Panc1 (cell line): Measurements from ENCODE around the gene C1orf167. TPM values are rescaled to one million over a fixed set of nuclear protein-coding genes. Genes with fewer than 3 reads are reported as not detected.

Experiments
- ATAC-seq: fragments of 200-7000 bp; cut with Tn5 transposase; 2 replicates; pipeline ENCODE4 v1.9.1; 2020; ENCODE audit warnings: mild to moderate bottlenecking, moderate library complexity
- BruUV-seq: library from RNA; stranded (reverse); fragments of 400-500 nt; replicated peaks from 2 replicates; lab custom pipeline; 2021; lab: Mats Ljungman, UMichigan
- CTCF ChIA-PET: fragments of 300-600 bp; sonication (Branson Sonifier 250); formaldehyde crosslinking; loops from one replicate; lab custom pipeline; 2022; ENCODE audit warnings: antibody characterized with exemption; lab: Charles Lee
- POLR2A ChIA-PET: fragments of 300-600 bp; sonication (Branson Sonifier 250); formaldehyde crosslinking; loops from one replicate; lab custom pipeline; 2022; ENCODE audit warnings: antibody characterized with exemption; lab: Charles Lee
- DNase-seq: peaks from one replicate; pipeline ENCODE4 v3.0.0-alpha.2; 2010; ENCODE audit warnings: low read depth, low spot score
- H3K27ac ChIP-seq: 2 replicates; pipeline ENCODE4 v1.5.1; 2011; ENCODE audit warnings: mild to moderate bottlenecking, low read length, inconsistent platforms
- H3K27me3 ChIP-seq: fragments of 200-500 bp; sonication (Bioruptor generic); 2 replicates; pipeline ENCODE4 v1.6.0; 2014; ENCODE audit warnings: low read length, inconsistent platforms; ENCODE audit not compliant: control insufficient read depth, insufficient read depth
- H3K36me3 ChIP-seq: fragments of 200-500 bp; sonication (Bioruptor generic); 2 replicates; pipeline ENCODE4 v1.5.1; 2014; ENCODE audit warnings: inconsistent platforms, mild to moderate bottlenecking, low read length, moderate library complexity; ENCODE audit not compliant: control insufficient read depth, insufficient read depth
- H3K4me1 ChIP-seq: 2 replicates; pipeline ENCODE4 v1.5.1; 2011; ENCODE audit warnings: inconsistent platforms, mild to moderate bottlenecking, low read length, moderate library complexity; ENCODE audit not compliant: control insufficient read depth, insufficient read depth
- H3K4me3 ChIP-seq, 2 experiments: 2 replicates each; pipeline ENCODE4 v1.5.1; 2011 to 2012; ENCODE audit warnings: low read depth in 2 of 2, low read length in 2 of 2, mild to moderate bottlenecking in 2 of 2, inconsistent platforms in 1 of 2, moderate library complexity in 1 of 2
- H3K9me3 ChIP-seq: fragments of 200-500 bp; sonication (Bioruptor generic); 2 replicates; pipeline ENCODE4 v1.5.1; 2014; ENCODE audit warnings: low read depth, mild to moderate bottlenecking, inconsistent platforms, low read length, moderate library complexity; ENCODE audit not compliant: control insufficient read depth, insufficient read depth
- CTCF ChIP-seq: fragments of 450-650 bp; IDR thresholded peaks from 2 replicates; pipeline ENCODE4 v1.5.1; 2017; ENCODE audit warnings: mild to moderate bottlenecking
- POLR2AphosphoS5 ChIP-seq: IDR thresholded peaks from 2 replicates; pipeline ENCODE4 v1.6.1; 2012; ENCODE audit warnings: mild to moderate bottlenecking, low read depth, low read length, moderate library complexity
- REST ChIP-seq, 2 experiments: IDR thresholded peaks; 2 replicates each; pipeline ENCODE4 v1.6.1; 2011 to 2012; ENCODE audit warnings: low read depth in 2 of 2, control low read depth in 1 of 2, low read length in 1 of 2, mild to moderate bottlenecking in 1 of 2, moderate library complexity in 1 of 2; ENCODE audit not compliant: insufficient read depth in 1 of 2
- SIN3A ChIP-seq: IDR thresholded peaks from 2 replicates; pipeline ENCODE4 v1.6.1; 2012; ENCODE audit warnings: low read depth, mild to moderate bottlenecking, low read length, moderate library complexity, borderline replicate concordance; ENCODE audit not compliant: insufficient read depth
- TCF7L2 ChIP-seq: IDR thresholded peaks from 2 replicates; pipeline ENCODE4 v1.6.1; 2011; ENCODE audit warnings: mild to moderate bottlenecking, low read depth, low read length, inconsistent platforms
- in situ Hi-C: cut with HindIII; loops from 2 replicates; pipeline ENCODE4 v1.10.0; 2016; ENCODE audit warnings: low sequenced_read_pairs, low pct_unique_long_range_greater_than_20kb
- intact Hi-C: fragments of 100-400 bp; cut with micrococcal nuclease; formaldehyde crosslinking; loops from one replicate; pipeline ENCODE4 v1.10.0; 2022; ENCODE audit not compliant: unreplicated experiment
- total RNA-seq: library from RNA; stranded (reverse); gene quantifications from one replicate; pipeline ENCODE4 v1.2.1, GENCODE V29; 2021; ENCODE audit not compliant: unreplicated experiment

C1orf167 gene
- total RNA-seq, 1 experiment from 2014 or later, result not detected

GRCh38 chr1:11797525-11798216 lies 35.7 kb downstream of the C1orf167 start:
- ChIA-PET POLR2A (no interaction called here), CTCF (interaction anchor here (0.5 kb wide), 1 partner anchor 45 kb away, joined by 3 read pairs; no protein-coding TSS in a partner anchor)
- ATAC-seq, result no peak
- intact Hi-C loops, result no loop called here
- Histone ChIP-seq H3K4me3 (no peak overlapping the region), H3K27me3 (no peaks in the 10 kb centered on the region), H3K27ac (no peak overlapping the region), H3K9me3 (no peaks in the 10 kb centered on the region), H3K4me1 (peaks cover 5% of the 10 kb centered on the region), H3K36me3 (no peaks in the 10 kb centered on the region; the same call in 1 of the 2 replicates)
- no peak for DNase-seq
- in situ Hi-C loops, result no loop called here
- BruUV-seq, result no TSS peak
- TF ChIP-seq REST (IDR thresholded peaks at IDR 0.05; ENCODE audit: insufficient read depth in 1 of 2, low read depth in 2 of 2, low read length in 1 of 2) (no peak), SIN3A (no peak), POLR2AphosphoS5 (no peak), CTCF (no peak)

- CTCF ChIA-PET, result no interaction called here
Observed at GRCh38 chr1:11799099-11799498, 37.1 kb downstream of the C1orf167 start.

More at GRCh38 chr1:11799099-11799498, 37.1 kb downstream of the C1orf167 start:
- TF ChIP-seq REST (IDR thresholded peaks at IDR 0.05; ENCODE audit: insufficient read depth in 1 of 2, low read depth in 2 of 2, low read length in 1 of 2), result no peak
- no peak for TF ChIP-seq CTCF
- no peak for TF ChIP-seq POLR2AphosphoS5
- TF ChIP-seq TCF7L2, result no peak
- no peak for TF ChIP-seq SIN3A
- POLR2A ChIA-PET, result no interaction called here
- no TSS peak for BruUV-seq
- no peak overlapping the region for H3K4me3 ChIP-seq
- DNase-seq (no peak), ATAC-seq (no peak)
- no peaks in the 10 kb centered on the region; the same call in 1 of the 2 replicates for H3K36me3 ChIP-seq
- in situ Hi-C loops, result no loop called here
- no peaks in the 10 kb centered on the region for H3K27me3 ChIP-seq
- H3K9me3 ChIP-seq, result no peaks in the 10 kb centered on the region
- H3K4me1 ChIP-seq, result peaks cover 19% of the 10 kb centered on the region
- intact Hi-C loops, result no loop called here
- no peak overlapping the region for H3K27ac ChIP-seq
